Hematopoietic multipotent progenitor cell (in vitro differentiated cells): ENCODE results near the gene CDK1. TPM values are rescaled to one million over a fixed set of nuclear protein-coding genes. Genes with fewer than 3 reads are reported as not detected.

Experiments used
- DNase-seq, 3 donors: peaks; one replicate each; pipeline ENCODE4 v3.0.0-alpha.2; 2011 to 2015; ENCODE audit warnings: low read depth in 2 of 3, low spot score in 2 of 3
- total RNA-seq: library from RNA; depleted of rRNA; stranded (reverse); fragments of >200 nt; gene quantifications from one replicate; pipeline ENCODE4 v1.2.3, GENCODE V29; 2012

Gene CDK1
- total RNA-seq, 1 donor: 1.6 TPM

GRCh38 chr10:60769406-60769805 is 8.9 kb upstream of the CDK1 start:
- DNase-seq: no peak

- no peak for DNase-seq
Observed at GRCh38 chr10:60777696-60778213, 523 bp upstream of the CDK1 start.

- peak in 2 of 3 donors; percentile 8 to 21 for DNase-seq
Observed at GRCh38 chr10:60778971-60779796, 906 bp downstream of the CDK1 start.

GRCh38 chr10:60781661-60782060 is 3.4 kb downstream of the CDK1 start:
- DNase-seq: no peak

DNA sequence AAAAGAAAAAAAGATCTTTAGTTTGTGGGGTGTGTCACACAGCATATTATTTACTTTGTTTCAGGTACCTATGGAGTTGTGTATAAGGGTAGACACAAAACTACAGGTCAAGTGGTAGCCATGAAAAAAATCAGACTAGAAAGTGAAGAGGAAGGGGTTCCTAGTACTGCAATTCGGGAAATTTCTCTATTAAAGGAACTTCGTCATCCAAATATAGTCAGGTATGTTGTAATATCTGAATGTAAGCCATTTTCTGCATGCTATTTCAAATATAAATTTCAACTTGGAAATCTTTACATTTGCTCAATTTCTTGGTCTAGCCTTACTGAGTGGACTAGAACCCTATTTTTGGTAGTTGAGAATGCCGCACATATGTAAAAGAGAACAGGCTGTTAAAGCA is 6.4 kb downstream of the CDK1 start:
- DNase-seq: no peak

- DNase-seq: no peak
Observed at GRCh38 chr10:60788544-60788943, 10.3 kb downstream of the CDK1 start.

DNA sequence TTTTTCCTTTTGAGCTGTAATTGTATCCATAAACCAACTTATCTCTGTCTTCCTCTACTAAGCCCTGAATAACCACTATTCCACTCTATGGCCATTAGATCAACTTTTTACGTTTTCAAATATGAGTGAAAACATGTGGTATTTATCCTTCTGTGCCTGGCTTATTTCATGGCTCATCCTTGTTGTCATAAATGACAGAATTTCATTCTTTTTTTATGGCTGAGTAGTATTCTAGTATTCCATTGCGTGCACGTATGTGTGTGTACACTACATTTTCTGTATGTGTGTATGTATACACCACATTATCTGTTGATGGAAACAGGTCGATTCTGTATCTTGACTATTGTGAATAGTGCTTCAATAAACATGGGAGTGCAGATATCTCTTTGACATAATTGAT is 11.1 kb downstream of the CDK1 start:
- no peak for DNase-seq

DNA sequence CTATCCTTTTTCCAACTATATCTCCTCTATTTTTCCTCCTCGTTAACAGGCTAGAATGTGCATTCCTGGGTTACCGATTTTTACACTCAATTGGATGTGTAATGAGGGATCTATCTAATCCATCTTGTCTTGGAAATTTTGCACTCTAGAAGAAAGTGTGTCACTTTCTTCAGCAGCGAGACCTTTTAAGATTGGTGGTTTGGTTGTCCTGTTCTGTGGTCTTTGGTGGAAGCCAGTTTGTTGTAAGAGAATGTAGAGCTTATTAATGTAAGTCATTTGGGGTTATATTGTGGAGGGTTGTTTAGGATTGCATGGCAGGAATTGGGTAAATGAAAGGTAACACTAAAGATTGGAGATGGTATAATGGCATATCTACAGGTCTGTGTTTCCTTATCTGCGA is 16.7 kb downstream of the CDK1 start:
- DNase-seq: no peak

GRCh38 chr10:60795465-60796202 is 17.4 kb downstream of the CDK1 start:
- DNase-seq: no peak

DNA sequence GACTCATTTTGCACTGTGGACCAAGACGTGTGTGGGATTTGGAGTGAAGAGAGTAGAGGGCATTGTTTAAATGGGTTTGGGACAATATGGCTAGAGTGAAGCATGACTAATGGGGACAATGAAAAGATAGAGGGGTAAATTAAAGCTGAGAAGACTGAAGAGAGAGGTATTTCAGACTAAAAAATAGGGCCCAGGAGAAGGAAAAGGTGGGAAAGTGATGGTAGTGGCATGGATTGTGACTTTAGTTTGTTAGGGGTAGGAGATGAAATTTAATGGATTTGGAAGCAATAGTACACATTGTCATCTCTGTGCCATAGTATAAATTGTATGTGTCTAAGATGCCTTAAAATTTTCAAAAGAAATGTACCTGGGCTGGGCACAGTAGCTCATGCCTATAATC is 18.2 kb downstream of the CDK1 start:
- DNase-seq: no peak

DNA sequence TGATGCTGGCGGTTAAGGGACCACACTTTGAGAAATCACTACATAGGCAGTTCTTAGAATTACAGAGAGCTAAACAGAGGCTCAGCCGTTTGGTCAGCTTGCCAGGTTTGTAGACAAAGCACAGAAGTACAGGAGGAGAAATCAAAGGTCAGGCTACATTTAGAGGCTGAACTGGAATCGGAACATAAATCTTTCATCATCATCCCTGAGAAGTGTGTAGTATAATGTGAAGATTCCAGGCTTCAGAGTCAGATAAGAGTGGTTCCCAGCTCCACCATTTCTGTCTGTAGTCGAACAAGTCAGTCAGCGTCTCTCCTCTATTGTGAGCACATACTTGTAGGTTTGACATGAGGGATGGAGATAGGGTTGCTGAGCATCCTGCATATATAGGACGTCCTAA is 18.9 kb downstream of the CDK1 start:
- no peak for DNase-seq

GRCh38 chr10:60798031-60798430 is 19.8 kb downstream of the CDK1 start:
- no peak for DNase-seq

DNA sequence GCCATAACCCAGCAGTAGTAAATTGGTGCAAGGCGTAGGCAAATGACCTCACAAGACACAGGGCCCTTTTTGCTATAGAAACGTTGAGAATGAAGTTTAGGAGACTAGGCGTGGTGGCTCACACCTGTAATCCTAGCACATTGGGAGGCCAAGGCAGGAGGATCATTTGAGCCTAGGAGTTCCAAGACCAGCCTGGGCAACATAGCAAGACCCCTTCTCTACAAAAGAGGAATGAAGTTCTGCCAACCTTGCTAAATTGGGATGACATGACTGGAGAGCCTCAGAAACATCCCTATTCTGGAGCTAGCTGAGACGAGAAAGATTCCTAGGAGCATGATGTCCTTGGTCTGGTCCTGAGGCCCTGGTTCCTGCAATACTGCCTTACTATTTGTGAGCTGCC is 20.6 kb downstream of the CDK1 start:
- no peak for DNase-seq

DNA sequence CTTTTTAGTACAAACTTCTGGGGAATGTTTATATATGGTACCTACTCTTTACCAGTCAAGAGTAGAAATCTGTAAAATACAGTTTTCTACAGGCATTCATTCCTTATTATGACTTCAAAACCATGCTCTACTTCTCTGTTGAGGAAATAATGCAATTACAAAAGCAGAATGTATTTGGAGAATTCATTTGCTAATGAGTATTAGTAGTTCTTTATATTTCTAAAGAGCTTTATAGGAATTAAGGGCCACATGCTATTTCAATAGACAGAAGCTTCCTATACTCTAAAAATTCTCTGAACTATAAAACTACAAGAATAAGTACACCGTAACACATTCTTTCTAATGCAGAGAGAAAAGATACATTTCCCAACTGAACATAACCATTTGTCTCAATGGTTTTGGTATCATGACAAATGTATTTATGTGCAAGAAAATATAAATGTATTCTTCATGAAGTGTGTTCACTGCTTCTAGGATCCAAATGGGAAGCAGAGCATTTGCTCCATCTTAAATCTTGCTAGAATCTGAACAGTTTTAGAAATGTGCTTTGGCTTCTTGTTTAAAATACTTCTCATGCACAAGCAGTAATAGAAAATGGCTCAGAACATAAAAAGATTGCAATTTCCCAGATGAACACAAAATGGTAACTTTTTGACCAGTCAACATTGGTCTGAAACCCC is 21.8 kb downstream of the CDK1 start:
- no peak for DNase-seq

GRCh38 chr10:60800918-60801317 is 22.6 kb downstream of the CDK1 start:
- DNase-seq: no peak

GRCh38 chr10:60801522-60801921 is 23.2 kb downstream of the CDK1 start:
- no peak for DNase-seq

DNA sequence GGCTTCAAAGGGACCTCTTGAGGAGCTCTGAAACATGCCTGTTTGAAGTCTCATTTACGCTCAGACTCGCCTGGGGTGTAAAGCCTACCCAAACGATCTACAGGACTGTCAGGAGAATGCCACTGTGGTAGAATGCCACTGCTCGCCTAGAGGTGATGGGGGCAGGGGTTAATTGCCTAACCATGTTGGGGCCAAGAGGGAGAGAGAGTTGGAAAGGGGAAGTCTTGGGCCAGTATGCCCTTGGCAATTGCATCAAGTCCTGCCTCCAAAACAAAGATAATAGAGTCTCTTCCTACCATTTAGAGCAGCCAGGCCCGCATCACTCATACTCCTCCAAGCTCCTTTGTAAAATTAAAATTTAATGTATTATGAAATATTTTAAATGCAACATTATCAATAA is 25.2 kb downstream of the CDK1 start:
- no peak for DNase-seq

GRCh38 chr10:60803865-60804264 is 25.6 kb downstream of the CDK1 start:
- DNase-seq: no peak

GRCh38 chr10:60806921-60807320 is 28.6 kb downstream of the CDK1 start:
- no peak for DNase-seq

DNA sequence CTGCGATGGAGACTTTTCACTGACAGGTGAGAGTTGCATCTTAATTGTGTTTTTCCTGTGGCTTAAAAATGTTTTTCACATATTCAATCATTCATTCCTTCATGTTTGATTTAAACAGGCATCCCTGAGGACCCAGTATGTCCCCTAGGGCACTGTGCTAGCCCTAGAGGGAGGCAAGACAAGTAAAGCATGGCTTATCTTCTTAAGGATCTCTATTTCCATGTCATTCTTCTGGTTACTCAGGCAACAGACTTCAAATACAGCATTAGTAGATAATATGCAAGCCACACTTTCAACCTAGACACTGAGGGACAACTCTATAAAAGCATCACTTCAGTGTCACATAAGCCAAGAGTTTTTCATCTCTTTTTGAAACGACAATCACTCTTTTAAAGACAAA is 29.2 kb downstream of the CDK1 start:
- DNase-seq: no peak

DNA sequence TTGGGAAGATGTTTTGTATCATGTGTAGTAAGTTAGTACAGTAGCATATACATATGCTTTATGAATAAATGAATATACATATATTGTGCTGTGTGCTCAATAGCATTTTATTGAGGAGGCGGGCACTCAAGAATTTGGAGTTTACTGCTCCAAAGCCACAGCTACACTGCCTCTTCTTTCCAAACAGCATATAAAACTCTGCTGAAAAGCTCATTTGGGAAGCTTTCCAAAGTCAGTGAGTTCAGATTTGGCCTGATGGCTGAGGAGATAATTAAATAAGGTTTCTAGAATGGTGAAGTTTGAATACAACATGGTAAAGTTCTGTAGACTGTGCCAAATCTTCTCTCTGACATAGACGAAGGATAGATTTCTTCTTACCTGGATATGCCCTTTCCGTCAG is 29.8 kb downstream of the CDK1 start:
- no peak for DNase-seq
